HepG2 (cell line): ENCODE data around the gene VAC14. TPM values are rescaled to one million over a fixed set of nuclear protein-coding genes. Genes with fewer than 3 reads are reported as not detected.

ENCODE experiments used
- ARID5B ChIP-seq: IDR thresholded peaks from 2 replicates; pipeline ENCODE4 v1.4.0; 2020; ENCODE audit warnings: mild to moderate bottlenecking, missing genetic modification reagents
- ARNTL ChIP-seq: sonication (generic); formaldehyde crosslinking; IDR thresholded peaks from 2 replicates; pipeline ENCODE4 v1.4.0; 2020; ENCODE audit warnings: mild to moderate bottlenecking, missing genetic modification reagents
- E2F2 ChIP-seq: sonication (generic); formaldehyde crosslinking; IDR thresholded peaks from 2 replicates; pipeline ENCODE4 v1.4.0; 2020; ENCODE audit warnings: missing genetic modification reagents, borderline replicate concordance
- FOXK2 ChIP-seq: fragments of 450-650 bp; IDR thresholded peaks from 2 replicates; pipeline ENCODE4 v1.6.1; 2016
- HMGXB4 ChIP-seq, 2 experiments: sonication (generic) in 1 of 2; formaldehyde crosslinking in 1 of 2; IDR thresholded peaks; 2 replicates each; pipeline versions ENCODE4 v1.4.0 to v1.6.1; 2018 to 2020; ENCODE audit warnings: missing genetic modification reagents in 2 of 2, borderline replicate concordance in 1 of 2, low read depth in 1 of 2, mild to moderate bottlenecking in 1 of 2, missing biosample characterization in 1 of 2
- MAF1 ChIP-seq: sonication (generic); formaldehyde crosslinking; IDR thresholded peaks from 2 replicates; pipeline ENCODE4 v1.5.0; 2020; ENCODE audit warnings: missing genetic modification reagents, borderline replicate concordance
- MAZ ChIP-seq, 2 experiments: sonication (generic) in 1 of 2; formaldehyde crosslinking in 1 of 2; IDR thresholded peaks; 2 replicates each; pipeline versions ENCODE4 v1.5.0 to v1.6.1; 2012 to 2020; ENCODE audit warnings: low read depth in 2 of 2, mild to moderate bottlenecking in 2 of 2, borderline replicate concordance in 1 of 2, improper control_type of control experiment in 1 of 2, low read length in 1 of 2, missing genetic modification reagents in 1 of 2, moderate library complexity in 1 of 2
- NR3C1 ChIP-seq: sonication (generic); formaldehyde crosslinking; IDR thresholded peaks from 2 replicates; pipeline ENCODE4 v1.4.0; 2020; ENCODE audit warnings: missing genetic modification reagents
- SAP130 ChIP-seq: IDR thresholded peaks from 2 replicates; pipeline ENCODE4 v1.6.1; 2016; ENCODE audit warnings: low read depth
- SNAPC5 ChIP-seq: sonication (generic); formaldehyde crosslinking; IDR thresholded peaks from 2 replicates; pipeline ENCODE4 v1.8.1; 2023; ENCODE audit warnings: mild to moderate bottlenecking, missing genetic modification reagents, borderline replicate concordance
- TBP ChIP-seq: sonication (generic); formaldehyde crosslinking; IDR thresholded peaks from 2 replicates; pipeline ENCODE4 v1.5.0; 2020; ENCODE audit warnings: missing genetic modification reagents
- TBX3 ChIP-seq: fragments of 450-650 bp; IDR thresholded peaks from 2 replicates; pipeline ENCODE4 v1.6.1; 2017; ENCODE audit warnings: antibody characterized with exemption, mild to moderate bottlenecking, inconsistent platforms, borderline replicate concordance
- TCF7L2 ChIP-seq: IDR thresholded peaks from 2 replicates; pipeline ENCODE4 v1.6.1; 2011; ENCODE audit warnings: mild to moderate bottlenecking, low read depth, low read length, moderate library complexity
- TGIF2 ChIP-seq: IDR thresholded peaks from 2 replicates; pipeline ENCODE4 v1.6.1; 2016; ENCODE audit warnings: control low read depth, missing compliant biosample characterization
- TOE1 ChIP-seq: sonication (generic); formaldehyde crosslinking; IDR thresholded peaks from 2 replicates; pipeline ENCODE4 v1.4.0; 2020; ENCODE audit warnings: mild to moderate bottlenecking, missing genetic modification reagents
- ZFP36L2 ChIP-seq: sonication (generic); formaldehyde crosslinking; IDR thresholded peaks from 2 replicates; pipeline ENCODE4 v1.4.0; 2020; ENCODE audit warnings: missing genetic modification reagents
- ZFY ChIP-seq: sonication (generic); formaldehyde crosslinking; IDR thresholded peaks from 2 replicates; pipeline ENCODE4 v1.4.0; 2020; ENCODE audit warnings: missing genetic modification reagents
- ZNF547 ChIP-seq: sonication (generic); formaldehyde crosslinking; IDR thresholded peaks from 2 replicates; pipeline ENCODE4 v1.5.1; 2020; ENCODE audit warnings: mild to moderate bottlenecking, missing genetic modification reagents
- ZNF7 ChIP-seq: IDR thresholded peaks from 2 replicates; pipeline ENCODE4 v1.6.1; 2016; ENCODE audit warnings: missing biosample characterization, missing genetic modification reagents
- ZNF713 ChIP-seq: sonication (generic); formaldehyde crosslinking; IDR thresholded peaks from 2 replicates; pipeline ENCODE4 v1.4.0; 2020; ENCODE audit warnings: mild to moderate bottlenecking, missing genetic modification reagents
- ZSCAN25 ChIP-seq: sonication (generic); formaldehyde crosslinking; IDR thresholded peaks from 2 replicates; pipeline ENCODE4 v1.8.0; 2022; ENCODE audit warnings: mild to moderate bottlenecking, missing genetic modification reagents
- polyA plus RNA-seq, 8 experiments: library from polyadenylated mRNA; depleted of rRNA in 3 of 8; stranded (reverse) in 7 of 8; unstranded in 1 of 8; fragments of >200 nt; fragmentation: Illumina TruSeq in 4 of 8; extraction: Trizol in 4 of 8; gene quantifications; 2 replicates each; pipeline versions ENCODE4 v1.2.1 to v1.2.3, GENCODE V29; 2011 to 2016; ENCODE audit warnings: low read depth in 4 of 8, missing spikeins in 1 of 8, mixed read lengths in 1 of 8; ENCODE audit not compliant: insufficient read depth in 1 of 8
- total RNA-seq, 5 experiments: library from RNA; depleted of rRNA; stranded (reverse); fragments of >200 nt; fragmentation: Illumina TruSeq; extraction: Trizol; gene quantifications; 2 replicates each; pipeline ENCODE4 v1.2.3, GENCODE V29; 2016; ENCODE audit warnings: low read depth in 1 of 5

The VAC14 gene
- total and polyA plus RNA-seq, 2 of the 13 experiments (the other 11 are each of a cell fraction or from before 2014, with no cell fraction given), result 23.5 to 24.6 TPM

GRCh38 chr16:70746040-70746707 lies 54.8 kb downstream of the VAC14 start (continued):
- TF ChIP-seq ZSCAN25 (no peak; the same call in 1 of the 2 replicates), MAF1 (CRISPR knock-in tag) (no peak), HMGXB4 (CRISPR knock-in tag; IDR thresholded peaks at IDR 0.05; ENCODE audit: borderline replicate concordance in 1 of 2, low read depth in 1 of 2) (peak; percentile 11 to 71; a peak in 3 of 4 replicates), ZNF713 (no peak), ARID5B (peak; percentile 68), SNAPC5 (CRISPR knock-in tag) (peak; percentile 51; the same call in 1 of the 2 replicates), MAZ (IDR thresholded peaks at IDR 0.05; ENCODE audit: borderline replicate concordance, low read depth, low read length) (no peak), MAZ (CRISPR knock-in tag; IDR thresholded peaks at IDR 0.05; ENCODE audit: low read depth) (no peak), FOXK2 (no peak), ZNF547 (CRISPR knock-in tag) (peak; percentile 71; the same call in 1 of the 2 replicates), ARNTL (CRISPR knock-in tag) (peak; percentile 89), NR3C1 (CRISPR knock-in tag) (no peak), SAP130 (CRISPR knock-in tag) (peak; percentile 7; the same call in 1 of the 2 replicates), ZNF7 (CRISPR knock-in tag) (no peak), ZFP36L2 (CRISPR knock-in tag) (no peak), ZFY (CRISPR knock-in tag) (no peak; the same call in 1 of the 2 replicates), TCF7L2 (no peak), E2F2 (peak; percentile 79; the same call in 1 of the 2 replicates), TBX3 (no peak; the same call in 1 of the 2 replicates), TOE1 (CRISPR knock-in tag) (no peak), TBP (CRISPR knock-in tag) (no peak), TGIF2 (CRISPR knock-in tag) (no peak; the same call in 1 of the 2 replicates)
